SK-N-MC (cell line): ENCODE results near the gene SPATA31D1.

Experiments used
- EZH2 ChIP-seq: fragments of 200-600 bp; sonication (generic); IDR thresholded peaks from one replicate; pipeline ENCODE4 v1.6.1; 2017; ENCODE audit warnings: antibody characterized with exemption
- POLR2AphosphoS5 ChIP-seq: IDR thresholded peaks from 2 replicates; pipeline ENCODE4 v1.6.1; 2012; ENCODE audit warnings: mild to moderate bottlenecking, low read depth, low read length, borderline replicate concordance

DNA sequence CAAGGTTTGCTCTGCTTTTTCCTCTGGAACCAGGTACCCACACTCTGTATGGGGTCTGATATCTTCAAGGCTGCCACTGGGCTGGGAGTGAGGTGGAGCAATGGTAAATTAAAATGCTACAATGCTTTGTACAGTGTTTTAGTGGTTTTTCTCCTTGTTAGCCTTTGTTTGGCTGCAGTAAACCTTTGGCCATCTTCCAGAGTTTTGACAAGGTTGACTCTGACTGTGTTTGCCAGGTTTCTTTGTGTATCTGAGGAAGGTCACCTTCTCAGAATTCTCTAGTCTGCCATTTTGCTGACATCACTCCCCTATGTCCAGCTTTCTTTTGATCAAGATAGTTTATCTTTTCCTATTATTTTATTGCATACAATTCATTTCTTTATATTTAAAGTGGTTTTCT, 11.2 kb downstream of the SPATA31D1 start:
- TF ChIP-seq EZH2 = no peak
- no peak for TF ChIP-seq POLR2AphosphoS5
